B cell (primary cell): Measurements from ENCODE around the gene ACSF2. TPM values are rescaled to one million over a fixed set of nuclear protein-coding genes. Genes with fewer than 3 reads are reported as not detected.

Experiments used
- ATAC-seq: fragments of 200-7000 bp; cut with Tn5 transposase; one replicate; pipeline ENCODE4 v1.10.0; 2021; ENCODE audit warnings: low read depth, mild to moderate bottlenecking, moderate number of reproducible peaks, moderate library complexity
- CTCF ChIA-PET: fragments of 350-600 bp; sonication (Branson Sonifier 250); formaldehyde crosslinking; loops from one replicate; lab custom pipeline; 2021; ENCODE audit warnings: antibody characterized with exemption, inconsistent platforms; lab: Charles Lee
- POLR2A ChIA-PET: fragments of 350-600 bp; sonication (Branson Sonifier 250); formaldehyde crosslinking; loops from one replicate; lab custom pipeline; 2021; ENCODE audit warnings: antibody characterized with exemption; lab: Charles Lee
- DNase-seq: peaks from one replicate; pipeline ENCODE4 v3.0.0; 2013
- H2AFZ ChIP-seq: 2 replicates; pipeline ENCODE4 v1.6.1; 2012; ENCODE audit warnings: mild to moderate bottlenecking, low read depth, low read length; ENCODE audit not compliant: insufficient read depth, poor library complexity, severe bottlenecking
- H3K27ac ChIP-seq, 2 donors: 1 replicate in 1 of 2; 2 replicates in 1 of 2; pipeline ENCODE4 v1.5.1; 2012 to 2013; ENCODE audit warnings: low read length in 2 of 2, mild to moderate bottlenecking in 2 of 2, moderate library complexity in 1 of 2
- H3K27me3 ChIP-seq, 4 experiments: fragments of 200-600 bp in 1 of 4; sonication (generic) in 1 of 4; replicated peaks in 1 of 4; 1 replicate in 2 of 4; 2 replicates in 2 of 4; pipeline versions ENCODE4 v1.6.1 to v1.7.0; 2013 to 2016; ENCODE audit warnings: low read length in 3 of 4, mild to moderate bottlenecking in 2 of 4, mixed read lengths in 1 of 4, moderate library complexity in 1 of 4; ENCODE audit not compliant: insufficient read depth in 4 of 4, control insufficient read depth in 3 of 4; ENCODE audit errors: control extremely low read depth in 1 of 4
- H3K36me3 ChIP-seq, 2 experiments: replicated peaks in 1 of 2; 1 replicate in 1 of 2; 2 replicates in 1 of 2; pipeline versions ENCODE4 v1.6.1 to v1.7.1; 2013; ENCODE audit warnings: low read length in 1 of 2; ENCODE audit not compliant: insufficient read depth in 2 of 2, control insufficient read depth in 1 of 2; ENCODE audit errors: control extremely low read depth in 1 of 2, extremely low read depth in 1 of 2
- H3K4me1 ChIP-seq, 2 donors: fragments of 200-600 bp in 1 of 2; sonication (generic) in 1 of 2; 1 replicate in 1 of 2; 2 replicates in 1 of 2; pipeline versions ENCODE4 v1.5.1 to v1.6.1; 2013 to 2017; ENCODE audit warnings: low read length in 2 of 2; ENCODE audit not compliant: control insufficient read depth in 2 of 2, insufficient read depth in 2 of 2
- H3K4me2 ChIP-seq: replicated peaks from 2 replicates; pipeline ENCODE3; 2012; ENCODE audit warnings: mild to moderate bottlenecking, low read depth, low read length; ENCODE audit not compliant: poor library complexity, severe bottlenecking
- H3K4me3 ChIP-seq, 5 experiments: fragments of 200-600 bp in 1 of 5; sonication (generic) in 1 of 5; 1 replicate in 3 of 5; 2 replicates in 2 of 5; pipeline versions ENCODE4 v1.5.1 to v1.7.0; 2011 to 2016; ENCODE audit warnings: low read length in 4 of 5, mild to moderate bottlenecking in 4 of 5, low read depth in 2 of 5, control low read depth in 1 of 5, moderate library complexity in 1 of 5; ENCODE audit not compliant: insufficient read depth in 1 of 5; ENCODE audit errors: control extremely low read depth in 1 of 5, extremely low read depth in 1 of 5
- H3K79me2 ChIP-seq: fragments of 200-600 bp; sonication (generic); one replicate; pipeline ENCODE4 v1.6.0; 2016; ENCODE audit warnings: low read length; ENCODE audit not compliant: control insufficient read depth, insufficient read depth
- H3K9ac ChIP-seq: fragments of 200-600 bp; sonication (generic); 2 replicates; pipeline ENCODE4 v1.6.1; 2017; ENCODE audit warnings: mild to moderate bottlenecking, low read length, moderate library complexity
- H3K9me3 ChIP-seq, 3 donors: one replicate each; pipeline versions ENCODE4 v1.6.1 to v1.7.1; 2013; ENCODE audit warnings: low read length in 2 of 3; ENCODE audit not compliant: control insufficient read depth in 2 of 3, insufficient read depth in 1 of 3; ENCODE audit errors: control extremely low read depth in 1 of 3
- H4K20me1 ChIP-seq: 2 replicates; pipeline ENCODE4 v1.6.0; 2012; ENCODE audit warnings: mild to moderate bottlenecking, low read length; ENCODE audit not compliant: insufficient read depth, control insufficient read depth, poor library complexity, severe bottlenecking
- H3K27ac Mint-ChIP-seq: one replicate; pipeline ENCODE4 v1.8.0; 2021; ENCODE audit warnings: mixed read lengths
- H3K27me3 Mint-ChIP-seq: one replicate; pipeline ENCODE4 v1.8.0; 2021; ENCODE audit warnings: mixed read lengths
- H3K4me1 Mint-ChIP-seq: one replicate; pipeline ENCODE4 v1.8.0; 2021; ENCODE audit warnings: mixed read lengths
- H3K4me3 Mint-ChIP-seq: one replicate; pipeline ENCODE4 v1.8.0; 2021; ENCODE audit warnings: mixed read lengths
- H3K9me3 Mint-ChIP-seq: one replicate; pipeline ENCODE4 v1.8.0; 2022; ENCODE audit warnings: mixed read lengths; ENCODE audit not compliant: insufficient read depth
- EZH2 ChIP-seq: IDR thresholded peaks from 2 replicates; pipeline ENCODE4 v1.6.1; 2012; ENCODE audit warnings: borderline replicate concordance, low read depth, mild to moderate bottlenecking, moderate library complexity, low read length; ENCODE audit not compliant: insufficient read depth, poor library complexity, severe bottlenecking
- WGBS: methylation state at CpG from one replicate; pipeline ENCODE4 v1.1.5; 2013; ENCODE audit warnings: missing lambda C conversion rate; ENCODE audit not compliant: insufficient coverage; 5-methylcytosine and 5-hydroxymethylcytosine counted together
- intact Hi-C: fragments of 100-400 bp; cut with micrococcal nuclease; formaldehyde crosslinking; loops from one replicate; pipeline ENCODE4 v1.10.0; 2022
- polyA plus RNA-seq: library from polyadenylated mRNA; depleted of rRNA; stranded (reverse); fragments of >200 nt; gene quantifications from 2 replicates; pipeline ENCODE4 v1.2.3, GENCODE V29; 2012
- total RNA-seq, 2 donors: library from RNA; stranded (reverse); fragments of 120-200 nt in 1 of 2; gene quantifications; 1 replicate in 1 of 2; 2 replicates in 1 of 2; pipeline versions ENCODE4 v1.2.3 to v1.2.4, GENCODE V29; 2013 to 2022
- TF ChIP-seq, protein P1 (sequence below): fragments of 200-600 bp; IDR thresholded peaks from one replicate; pipeline ENCODE4 v1.8.0; 2022; ENCODE audit warnings: antibody characterized with exemption, mild to moderate bottlenecking

The ACSF2 gene
- total and polyA plus RNA-seq, 2 donors (not counting 1 experiment from before 2014, with no cell fraction given) = 59.6 to 66.1 TPM

DNA sequence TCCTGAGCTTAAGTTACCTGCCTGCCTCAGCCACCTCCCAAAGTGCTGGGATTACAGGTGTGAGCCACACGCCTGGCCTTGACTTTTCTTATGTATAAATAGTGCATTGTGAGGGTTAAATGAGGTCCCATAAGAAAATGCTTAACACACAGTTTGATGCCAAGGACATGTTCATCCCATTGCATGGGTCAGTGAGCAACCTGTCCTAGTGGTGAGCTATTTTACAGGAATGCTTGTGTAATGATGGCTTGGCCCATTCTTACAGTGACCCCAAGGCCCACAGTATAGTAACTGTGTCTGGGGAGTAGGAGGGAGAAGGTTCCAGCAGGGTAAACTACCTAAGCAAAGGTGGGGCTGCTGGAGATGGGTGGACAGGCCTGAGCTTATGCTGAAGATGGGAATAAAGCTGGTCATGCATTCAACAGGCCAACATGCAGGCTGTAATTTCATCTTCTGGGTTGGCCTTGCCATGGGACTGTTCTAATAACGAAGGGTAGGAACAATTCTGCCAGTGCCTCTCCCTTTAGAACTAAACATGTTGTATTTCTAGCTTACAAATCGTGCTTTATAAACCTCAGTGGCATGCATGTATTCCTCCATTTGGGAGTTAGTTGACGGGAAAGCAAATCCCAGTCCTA, 6.2 kb downstream of the ACSF2 start:
- Mint-ChIP-seq H3K27ac (no peak overlapping the region), H3K4me1 (peaks cover 18% of the 10 kb centered on the region), H3K9me3 (no peaks in the 10 kb centered on the region), H3K27me3 (no peaks in the 10 kb centered on the region), H3K4me3 (no peak overlapping the region)
- ATAC-seq (no peak), DNase-seq (no peak)
- Histone ChIP-seq H3K4me2 (no peak overlapping the region), H3K79me2 (peaks cover 28% of the 10 kb centered on the region), H3K9ac (no peak overlapping the region), H3K9me3 (no peaks in the 10 kb centered on the region), H3K4me3 (no peak overlapping the region), H3K27ac (no peak overlapping the region), H3K27me3 (no peaks in the 10 kb centered on the region), H3K4me1 (peaks cover 7 to 8% of the 10 kb centered on the region in 2 donors), H2AFZ (no peak overlapping the region), H3K36me3 (peaks cover 0 to 12% of the 10 kb centered on the region in 2 experiments), H4K20me1 (no peaks in the 10 kb centered on the region)
- POLR2A ChIA-PET = interaction anchor here (0.5 kb wide), 1 partner anchor 1446 kb away, joined by 13 read pairs; no protein-coding TSS in a partner anchor
- TF ChIP-seq, protein P1, sequence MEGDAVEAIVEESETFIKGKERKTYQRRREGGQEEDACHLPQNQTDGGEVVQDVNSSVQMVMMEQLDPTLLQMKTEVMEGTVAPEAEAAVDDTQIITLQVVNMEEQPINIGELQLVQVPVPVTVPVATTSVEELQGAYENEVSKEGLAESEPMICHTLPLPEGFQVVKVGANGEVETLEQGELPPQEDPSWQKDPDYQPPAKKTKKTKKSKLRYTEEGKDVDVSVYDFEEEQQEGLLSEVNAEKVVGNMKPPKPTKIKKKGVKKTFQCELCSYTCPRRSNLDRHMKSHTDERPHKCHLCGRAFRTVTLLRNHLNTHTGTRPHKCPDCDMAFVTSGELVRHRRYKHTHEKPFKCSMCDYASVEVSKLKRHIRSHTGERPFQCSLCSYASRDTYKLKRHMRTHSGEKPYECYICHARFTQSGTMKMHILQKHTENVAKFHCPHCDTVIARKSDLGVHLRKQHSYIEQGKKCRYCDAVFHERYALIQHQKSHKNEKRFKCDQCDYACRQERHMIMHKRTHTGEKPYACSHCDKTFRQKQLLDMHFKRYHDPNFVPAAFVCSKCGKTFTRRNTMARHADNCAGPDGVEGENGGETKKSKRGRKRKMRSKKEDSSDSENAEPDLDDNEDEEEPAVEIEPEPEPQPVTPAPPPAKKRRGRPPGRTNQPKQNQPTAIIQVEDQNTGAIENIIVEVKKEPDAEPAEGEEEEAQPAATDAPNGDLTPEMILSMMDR = no peak
- no peak for TF ChIP-seq EZH2
- 94% methylated on average over 2 of the region's 4 CpGs for WGBS
- CTCF ChIA-PET = interaction anchor here (0.6 to 1.4 kb wide), 3 partner anchors 37 to 70 kb away, joined by 3 to 4 read pairs (median 4); no protein-coding TSS in a partner anchor
- intact Hi-C loops = no loop called here

DNA sequence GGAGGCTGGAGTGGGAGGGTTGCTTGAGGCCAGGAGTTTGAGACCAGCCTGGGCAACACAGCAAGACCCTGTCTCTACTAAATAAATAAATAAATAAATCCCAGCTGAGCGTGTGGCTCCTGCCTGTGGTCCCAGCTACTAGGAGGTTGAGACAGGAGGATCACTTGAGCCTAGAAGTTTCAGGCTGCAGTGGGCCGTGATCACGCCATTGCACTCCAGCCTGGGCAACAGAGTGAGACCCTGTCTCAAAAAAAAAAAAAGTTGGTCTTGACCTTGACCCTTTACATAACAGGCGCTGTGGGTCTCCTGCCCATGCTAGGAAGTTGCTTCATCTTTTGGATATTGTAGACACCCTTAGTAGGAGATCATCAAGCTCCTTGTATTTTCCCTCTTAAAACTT, 11.4 kb downstream of the ACSF2 start:
- no peaks in the 10 kb centered on the region for H3K9me3 ChIP-seq
- H3K4me1 ChIP-seq = no peaks in the 10 kb centered on the region
- ChIA-PET POLR2A (interaction anchor here (0.7 kb wide), 1 partner anchor 16 kb away, joined by 3 read pairs; no protein-coding TSS in a partner anchor), CTCF (interaction anchor here (0.7 to 2.0 kb wide), 2 partner anchors 11 to 40 kb away, joined by 3 to 5 read pairs; partner anchors contain the start of gene LRRC59)
- peaks cover 38% of the 10 kb centered on the region for H3K79me2 ChIP-seq
- Mint-ChIP-seq H3K4me3 (no peak overlapping the region), H3K9me3 (no peaks in the 10 kb centered on the region), H3K4me1 (no peaks in the 10 kb centered on the region), H3K27me3 (no peaks in the 10 kb centered on the region), H3K27ac (no peak overlapping the region)
- intact Hi-C loops = no loop called here
- TF ChIP-seq EZH2 = no peak
- TF ChIP-seq, protein P1 = no peak
- no peaks in the 10 kb centered on the region for H4K20me1 ChIP-seq
- ATAC-seq (no peak), DNase-seq (no peak)
- H2AFZ ChIP-seq = no peak overlapping the region
- WGBS = 100% methylated on average over 4 of the region's 4 CpGs
- H3K36me3 ChIP-seq = peaks cover 0 to 12% of the 10 kb centered on the region in 2 experiments
- no peak overlapping the region for H3K9ac ChIP-seq
- no peak overlapping the region for H3K4me3 ChIP-seq
- H3K27me3 ChIP-seq = no peaks in the 10 kb centered on the region
- H3K27ac ChIP-seq = no peak overlapping the region
- H3K4me2 ChIP-seq = no peak overlapping the region
